Measurements from ENCODE around the gene JAKMIP3.

GRCh38 chr10:132036887-132037675 is 28.7 kb upstream of the JAKMIP3 start:
- peak; percentile 78 for TF ChIP-seq EZH2 (IDR thresholded peaks at IDR 0.05; ENCODE audit: borderline replicate concordance, low read depth, low read length, poor library complexity, severe bottlenecking)
- TF ChIP-seq, protein P1, sequence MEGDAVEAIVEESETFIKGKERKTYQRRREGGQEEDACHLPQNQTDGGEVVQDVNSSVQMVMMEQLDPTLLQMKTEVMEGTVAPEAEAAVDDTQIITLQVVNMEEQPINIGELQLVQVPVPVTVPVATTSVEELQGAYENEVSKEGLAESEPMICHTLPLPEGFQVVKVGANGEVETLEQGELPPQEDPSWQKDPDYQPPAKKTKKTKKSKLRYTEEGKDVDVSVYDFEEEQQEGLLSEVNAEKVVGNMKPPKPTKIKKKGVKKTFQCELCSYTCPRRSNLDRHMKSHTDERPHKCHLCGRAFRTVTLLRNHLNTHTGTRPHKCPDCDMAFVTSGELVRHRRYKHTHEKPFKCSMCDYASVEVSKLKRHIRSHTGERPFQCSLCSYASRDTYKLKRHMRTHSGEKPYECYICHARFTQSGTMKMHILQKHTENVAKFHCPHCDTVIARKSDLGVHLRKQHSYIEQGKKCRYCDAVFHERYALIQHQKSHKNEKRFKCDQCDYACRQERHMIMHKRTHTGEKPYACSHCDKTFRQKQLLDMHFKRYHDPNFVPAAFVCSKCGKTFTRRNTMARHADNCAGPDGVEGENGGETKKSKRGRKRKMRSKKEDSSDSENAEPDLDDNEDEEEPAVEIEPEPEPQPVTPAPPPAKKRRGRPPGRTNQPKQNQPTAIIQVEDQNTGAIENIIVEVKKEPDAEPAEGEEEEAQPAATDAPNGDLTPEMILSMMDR (conservative IDR thresholded peaks at IDR 0.05; ENCODE audit: low read depth, low read length), result no peak

All from A673 (cell line).